ENCODE results near the gene BPIFB6.

Gene BPIFB6

DNA sequence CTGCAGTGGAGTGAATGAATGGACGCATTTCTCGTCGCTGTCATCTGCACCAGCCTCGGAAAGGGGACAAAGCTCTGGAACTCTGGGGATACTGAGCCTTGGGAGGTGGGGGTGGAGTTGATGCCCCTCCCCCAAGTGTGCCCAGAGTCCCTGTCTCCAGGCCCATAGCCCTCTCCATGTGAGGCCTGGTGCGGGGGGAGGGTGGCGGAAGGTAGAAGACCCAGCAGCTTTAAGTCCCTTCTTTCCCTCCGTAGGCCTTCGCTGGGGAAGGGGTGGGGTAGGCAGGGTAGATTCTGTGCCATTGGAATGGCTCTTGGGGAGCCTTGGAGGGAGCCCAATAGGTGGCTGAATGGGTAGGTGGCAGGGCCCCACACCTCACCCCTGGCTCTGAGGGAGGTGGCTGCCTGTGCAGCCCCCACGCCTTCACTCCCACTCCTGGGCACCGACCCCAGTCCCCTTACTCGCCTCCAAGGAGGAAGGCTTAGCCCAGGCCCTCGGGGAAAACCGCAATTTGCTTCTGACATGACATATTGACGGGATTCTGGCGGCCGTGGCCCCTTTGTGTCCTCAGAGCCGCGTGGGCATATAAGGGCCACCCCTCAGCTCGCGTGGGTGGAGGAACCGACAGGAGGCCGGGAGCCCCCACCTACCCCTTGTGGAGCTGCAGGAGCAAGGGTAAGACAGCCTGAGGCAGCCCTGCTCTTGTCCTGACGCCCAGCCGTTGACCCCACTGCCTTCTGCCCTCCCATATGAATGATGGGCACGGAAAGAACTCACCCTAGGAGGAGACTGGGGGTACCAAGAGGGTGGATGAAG, 22.1 kb downstream of the BPIFB6 start, which contains the start of gene BPIFB3:
Gene BPIFB3, plus strand, starts transcription at position 613 of the 816 bp plus-strand sequence. CDS start 1,533 bp downstream, outside the sequence.
- H3K27me3 ChIP-seq (ENCODE audit: control insufficient read depth, insufficient read depth, low read length) = no peaks in the 10 kb centered on the region
- no peaks in the 10 kb centered on the region for H3K4me1 ChIP-seq (ENCODE audit: control insufficient read depth, insufficient read depth, low read length)
- no peak within 1 kb of the TSS for H3K4me3 ChIP-seq (ENCODE audit: low read length)
- DNase-seq (ENCODE audit: low read depth, low spot score) = no peak
- H3K36me3 ChIP-seq (ENCODE audit: control insufficient read depth, insufficient read depth, low read length) = no peaks in the 10 kb centered on the region
- H3K27ac ChIP-seq (ENCODE audit: low read length) = no peak within 1 kb of the TSS
- no CpG with 5 or more reads among the region's 25 CpGs for WGBS (ENCODE audit: insufficient coverage, insufficient read length)
- H3K9me3 ChIP-seq (ENCODE audit: control insufficient read depth, insufficient read depth, low read length) = no peaks in the 10 kb centered on the region

DNA sequence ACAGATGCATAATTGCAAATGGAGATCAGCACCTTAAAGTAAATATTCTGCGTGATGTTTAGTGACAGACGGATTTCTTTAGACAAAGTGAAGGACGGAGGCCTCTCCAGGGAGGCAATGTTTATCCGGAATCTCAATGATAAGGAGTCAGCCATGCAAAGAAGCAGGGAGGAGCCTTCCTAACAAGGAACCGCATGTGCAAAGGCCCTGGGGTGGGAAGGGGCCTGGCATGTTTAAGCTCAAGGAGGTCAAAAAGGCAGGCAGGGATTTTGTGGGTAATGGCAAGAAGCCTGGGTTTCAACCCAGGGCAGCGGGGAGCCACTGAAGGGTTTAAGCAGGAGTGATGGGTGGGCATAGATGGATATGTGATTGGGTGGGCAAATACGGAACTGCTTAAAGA, 22.9 kb downstream of the BPIFB6 start:
- H3K27ac ChIP-seq (ENCODE audit: low read length) = no peak overlapping the region
- no peaks in the 10 kb centered on the region for H3K9me3 ChIP-seq (ENCODE audit: control insufficient read depth, insufficient read depth, low read length)
- H3K4me1 ChIP-seq (ENCODE audit: control insufficient read depth, insufficient read depth, low read length) = no peaks in the 10 kb centered on the region
- H3K4me3 ChIP-seq (ENCODE audit: low read length) = no peak overlapping the region
- WGBS (ENCODE audit: insufficient coverage, insufficient read length) = no CpG with 5 or more reads among the region's 7 CpGs
- DNase-seq (ENCODE audit: low read depth, low spot score) = no peak
- H3K27me3 ChIP-seq (ENCODE audit: control insufficient read depth, insufficient read depth, low read length) = no peaks in the 10 kb centered on the region
- H3K36me3 ChIP-seq (ENCODE audit: control insufficient read depth, insufficient read depth, low read length) = no peaks in the 10 kb centered on the region

GRCh38 chr20:33054791-33055190, 23.3 kb downstream of the BPIFB6 start:
- no peak overlapping the region for H3K27ac ChIP-seq (ENCODE audit: low read length)
- H3K4me3 ChIP-seq (ENCODE audit: low read length) = no peak overlapping the region
- H3K36me3 ChIP-seq (ENCODE audit: control insufficient read depth, insufficient read depth, low read length) = no peaks in the 10 kb centered on the region
- no peaks in the 10 kb centered on the region for H3K9me3 ChIP-seq (ENCODE audit: control insufficient read depth, insufficient read depth, low read length)
- no peaks in the 10 kb centered on the region for H3K27me3 ChIP-seq (ENCODE audit: control insufficient read depth, insufficient read depth, low read length)
- H3K4me1 ChIP-seq (ENCODE audit: control insufficient read depth, insufficient read depth, low read length) = no peaks in the 10 kb centered on the region
- WGBS (ENCODE audit: insufficient coverage, insufficient read length) = no CpG with 5 or more reads among the region's 2 CpGs
- DNase-seq (ENCODE audit: low read depth, low spot score) = no peak

- WGBS (ENCODE audit: insufficient coverage, insufficient read length) = no CpG with 5 or more reads among the region's 7 CpGs
- H3K9me3 ChIP-seq (ENCODE audit: control insufficient read depth, insufficient read depth, low read length) = no peaks in the 10 kb centered on the region
Observed at GRCh38 chr20:33059136-33059535, 27.7 kb downstream of the BPIFB6 start.

DNA sequence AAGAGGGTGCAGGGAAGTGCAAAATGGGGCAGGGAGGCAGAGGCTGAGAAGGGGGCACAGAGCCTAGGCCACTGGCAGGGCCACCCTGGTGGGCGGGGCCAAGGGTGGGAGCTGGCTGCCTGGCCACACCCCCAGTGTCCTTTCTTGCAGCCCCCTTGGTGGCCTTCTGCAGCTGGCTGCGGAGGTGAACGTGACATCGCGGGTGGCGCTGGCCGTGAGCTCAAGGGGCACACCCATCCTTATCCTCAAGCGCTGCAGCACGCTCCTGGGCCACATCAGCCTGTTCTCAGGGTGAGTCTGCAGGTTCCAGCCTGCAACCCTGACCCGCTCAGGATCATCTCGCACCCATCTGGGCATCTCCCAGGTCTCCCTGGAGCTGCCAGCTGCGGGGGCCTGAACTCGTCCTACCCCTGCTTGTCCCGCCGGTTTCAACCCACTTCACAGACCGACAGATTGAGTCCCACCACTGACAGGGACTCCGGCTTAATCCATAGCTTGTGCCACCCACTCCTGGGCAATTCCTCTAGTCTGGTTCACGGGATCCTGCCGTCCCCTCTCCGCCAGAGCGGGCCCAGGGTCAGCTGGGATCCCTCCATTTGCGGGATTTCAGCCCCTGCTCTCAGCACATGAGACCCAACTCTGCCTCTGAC, 28.4 kb downstream of the BPIFB6 start:
- no peak for DNase-seq (ENCODE audit: low read depth, low spot score)
- no CpG with 5 or more reads among the region's 22 CpGs for WGBS (ENCODE audit: insufficient coverage, insufficient read length)
- H3K27ac ChIP-seq (ENCODE audit: low read length) = no peak overlapping the region

More at GRCh38 chr20:33059136-33059535, 27.7 kb downstream of the BPIFB6 start:
- Histone ChIP-seq H3K36me3 (ENCODE audit: control insufficient read depth, insufficient read depth, low read length) (no peaks in the 10 kb centered on the region), H3K27ac (ENCODE audit: low read length) (no peak overlapping the region), H3K4me3 (ENCODE audit: low read length) (no peak overlapping the region), H3K4me1 (ENCODE audit: control insufficient read depth, insufficient read depth, low read length) (no peaks in the 10 kb centered on the region), H3K27me3 (ENCODE audit: control insufficient read depth, insufficient read depth, low read length) (no peaks in the 10 kb centered on the region)
- no peak for DNase-seq (ENCODE audit: low read depth, low spot score)

GRCh38 chr20:33061658-33062028, 30.2 kb downstream of the BPIFB6 start:
- no peak overlapping the region for H3K4me3 ChIP-seq (ENCODE audit: low read length)
- DNase-seq (ENCODE audit: low read depth, low spot score) = no peak
- no peaks in the 10 kb centered on the region for H3K9me3 ChIP-seq (ENCODE audit: control insufficient read depth, insufficient read depth, low read length)
- no peaks in the 10 kb centered on the region for H3K36me3 ChIP-seq (ENCODE audit: control insufficient read depth, insufficient read depth, low read length)
- H3K27ac ChIP-seq (ENCODE audit: low read length) = no peak overlapping the region
- H3K4me1 ChIP-seq (ENCODE audit: control insufficient read depth, insufficient read depth, low read length) = no peaks in the 10 kb centered on the region
- no peaks in the 10 kb centered on the region for H3K27me3 ChIP-seq (ENCODE audit: control insufficient read depth, insufficient read depth, low read length)
- no CpG with 5 or more reads among the region's 14 CpGs for WGBS (ENCODE audit: insufficient coverage, insufficient read length)

More for the DNA sequence above, 28.4 kb downstream of the BPIFB6 start:
- H3K9me3 ChIP-seq (ENCODE audit: control insufficient read depth, insufficient read depth, low read length) = no peaks in the 10 kb centered on the region
- no peaks in the 10 kb centered on the region for H3K36me3 ChIP-seq (ENCODE audit: control insufficient read depth, insufficient read depth, low read length)
- H3K4me3 ChIP-seq (ENCODE audit: low read length) = no peak overlapping the region
- no peaks in the 10 kb centered on the region for H3K4me1 ChIP-seq (ENCODE audit: control insufficient read depth, insufficient read depth, low read length)
- no peaks in the 10 kb centered on the region for H3K27me3 ChIP-seq (ENCODE audit: control insufficient read depth, insufficient read depth, low read length)

GRCh38 chr20:33062105-33062824, 30.8 kb downstream of the BPIFB6 start:
- no peaks in the 10 kb centered on the region for H3K27me3 ChIP-seq (ENCODE audit: control insufficient read depth, insufficient read depth, low read length)
- H3K4me1 ChIP-seq (ENCODE audit: control insufficient read depth, insufficient read depth, low read length) = no peaks in the 10 kb centered on the region
- no peaks in the 10 kb centered on the region for H3K36me3 ChIP-seq (ENCODE audit: control insufficient read depth, insufficient read depth, low read length)
- no peak overlapping the region for H3K4me3 ChIP-seq (ENCODE audit: low read length)
- no peaks in the 10 kb centered on the region for H3K9me3 ChIP-seq (ENCODE audit: control insufficient read depth, insufficient read depth, low read length)
- H3K27ac ChIP-seq (ENCODE audit: low read length) = no peak overlapping the region
- no peak for DNase-seq (ENCODE audit: low read depth, low spot score)
- no CpG with 5 or more reads among the region's 9 CpGs for WGBS (ENCODE audit: insufficient coverage, insufficient read length)

DNA sequence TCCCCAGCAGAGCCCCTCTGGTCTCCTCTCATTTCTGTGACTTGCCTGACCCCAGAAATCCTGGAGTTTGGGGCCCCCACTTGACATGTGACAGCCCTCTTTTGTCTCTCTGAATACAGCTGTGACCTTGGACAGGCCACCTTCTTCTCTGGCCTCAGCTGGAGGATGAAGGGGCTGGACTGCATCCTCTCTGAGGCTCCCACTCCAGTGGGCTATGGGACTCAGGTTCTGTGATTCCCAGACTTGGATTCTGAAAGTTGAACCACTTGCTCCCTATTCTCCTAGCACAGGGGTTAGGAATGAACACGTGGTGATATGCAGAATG, 31.3 kb downstream of the BPIFB6 start:
- H3K27me3 ChIP-seq (ENCODE audit: control insufficient read depth, insufficient read depth, low read length) = no peaks in the 10 kb centered on the region
- H3K27ac ChIP-seq (ENCODE audit: low read length) = no peak overlapping the region
- WGBS (ENCODE audit: insufficient coverage, insufficient read length) = no CpG with 5 or more reads among the region's 1 CpG
- H3K4me1 ChIP-seq (ENCODE audit: control insufficient read depth, insufficient read depth, low read length) = no peaks in the 10 kb centered on the region
- no peaks in the 10 kb centered on the region for H3K9me3 ChIP-seq (ENCODE audit: control insufficient read depth, insufficient read depth, low read length)
- no peak overlapping the region for H3K4me3 ChIP-seq (ENCODE audit: low read length)
- no peak for DNase-seq (ENCODE audit: low read depth, low spot score)
- H3K36me3 ChIP-seq (ENCODE audit: control insufficient read depth, insufficient read depth, low read length) = no peaks in the 10 kb centered on the region

- WGBS (ENCODE audit: insufficient coverage, insufficient read length) = no CpG with 5 or more reads among the region's 6 CpGs
- no peak for DNase-seq (ENCODE audit: low read depth, low spot score)
- H3K4me1 ChIP-seq (ENCODE audit: control insufficient read depth, insufficient read depth, low read length) = no peaks in the 10 kb centered on the region
- no peak overlapping the region for H3K4me3 ChIP-seq (ENCODE audit: low read length)
- no peaks in the 10 kb centered on the region for H3K27me3 ChIP-seq (ENCODE audit: control insufficient read depth, insufficient read depth, low read length)
- H3K36me3 ChIP-seq (ENCODE audit: control insufficient read depth, insufficient read depth, low read length) = no peaks in the 10 kb centered on the region
- no peak overlapping the region for H3K27ac ChIP-seq (ENCODE audit: low read length)
- no peaks in the 10 kb centered on the region for H3K9me3 ChIP-seq (ENCODE audit: control insufficient read depth, insufficient read depth, low read length)
Observed at GRCh38 chr20:33063271-33063670, 31.8 kb downstream of the BPIFB6 start.

GRCh38 chr20:33064572-33065287, 33.3 kb downstream of the BPIFB6 start:
- Histone ChIP-seq H3K27me3 (ENCODE audit: control insufficient read depth, insufficient read depth, low read length) (no peaks in the 10 kb centered on the region), H3K27ac (ENCODE audit: low read length) (no peak overlapping the region), H3K9me3 (ENCODE audit: control insufficient read depth, insufficient read depth, low read length) (no peaks in the 10 kb centered on the region), H3K4me1 (ENCODE audit: control insufficient read depth, insufficient read depth, low read length) (no peaks in the 10 kb centered on the region; the same call in 1 of the 2 replicates), H3K36me3 (ENCODE audit: control insufficient read depth, insufficient read depth, low read length) (no peaks in the 10 kb centered on the region), H3K4me3 (ENCODE audit: low read length) (no peak overlapping the region)
- WGBS (ENCODE audit: insufficient coverage, insufficient read length) = no CpG with 5 or more reads among the region's 11 CpGs
- DNase-seq (ENCODE audit: low read depth, low spot score) = no peak

Data from iPS DF 6.9 (cell line).